IPS-11a (cell line): ENCODE results near the gene SPA17.

Experiments used
- H3K4me3 ChIP-seq: one replicate; pipeline ENCODE4 v1.5.1; 2013; ENCODE audit warnings: low read depth, low read length, control low read depth

SPA17 gene

GRCh38 chr11:124673333-124674167 is at the start of gene SPA17, which contains the start of gene SIAE:
Gene SPA17 (plus strand): TSS chr11:124673904. CDS start chr11:124675265, 1,361 bp downstream.
Gene SIAE (minus strand): TSS chr11:124673739. CDS start chr11:124673708, 31 bp downstream.
- peak within 1 kb of the TSS; percentile 77 for H3K4me3 ChIP-seq

- no peak overlapping the region for H3K4me3 ChIP-seq
Observed at GRCh38 chr11:124625504-124626168, 48.1 kb upstream of the SPA17 start.

- no peak overlapping the region for H3K4me3 ChIP-seq
Observed at GRCh38 chr11:124627546-124627945, 46.2 kb upstream of the SPA17 start.

- H3K4me3 ChIP-seq, result no peak overlapping the region
Observed at GRCh38 chr11:124629961-124630360, 43.7 kb upstream of the SPA17 start.

GRCh38 chr11:124633355-124633754 is 40.3 kb upstream of the SPA17 start:
- no peak overlapping the region for H3K4me3 ChIP-seq

GRCh38 chr11:124635932-124636331 is 37.8 kb upstream of the SPA17 start:
- H3K4me3 ChIP-seq, result no peak overlapping the region

- no peak overlapping the region for H3K4me3 ChIP-seq
Observed at GRCh38 chr11:124638500-124638899, 35.2 kb upstream of the SPA17 start.

GRCh38 chr11:124639186-124639585 is 34.5 kb upstream of the SPA17 start:
- no peak overlapping the region for H3K4me3 ChIP-seq

- no peak overlapping the region for H3K4me3 ChIP-seq
Observed at GRCh38 chr11:124640666-124641065, 33.0 kb upstream of the SPA17 start.

- H3K4me3 ChIP-seq, result no peak overlapping the region
Observed at GRCh38 chr11:124642628-124643027, 31.1 kb upstream of the SPA17 start.

GRCh38 chr11:124643042-124643604 is 30.6 kb upstream of the SPA17 start:
- no peak overlapping the region for H3K4me3 ChIP-seq

- H3K4me3 ChIP-seq, result no peak overlapping the region
Observed at GRCh38 chr11:124643605-124644425, 29.9 kb upstream of the SPA17 start.

GRCh38 chr11:124644426-124645280 is 29.1 kb upstream of the SPA17 start:
- H3K4me3 ChIP-seq, result no peak overlapping the region

GRCh38 chr11:124646148-124646547 is 27.6 kb upstream of the SPA17 start:
- H3K4me3 ChIP-seq, result no peak overlapping the region

- H3K4me3 ChIP-seq, result no peak overlapping the region
Observed at GRCh38 chr11:124648610-124649009, 25.1 kb upstream of the SPA17 start.

GRCh38 chr11:124656774-124657630 is 16.7 kb upstream of the SPA17 start:
- no peak overlapping the region for H3K4me3 ChIP-seq

GRCh38 chr11:124657904-124658303 is 15.8 kb upstream of the SPA17 start:
- no peak overlapping the region for H3K4me3 ChIP-seq

GRCh38 chr11:124658501-124658900 is 15.2 kb upstream of the SPA17 start:
- no peak overlapping the region for H3K4me3 ChIP-seq

- H3K4me3 ChIP-seq, result no peak overlapping the region
Observed at GRCh38 chr11:124658986-124659385, 14.7 kb upstream of the SPA17 start.
